Measurements from ENCODE around the gene C1RL. TPM values are rescaled to one million over a fixed set of nuclear protein-coding genes. Genes with fewer than 3 reads are reported as not detected.

Gene C1RL
- total RNA-seq, 1 experiment from 2014 or later = 2.4 TPM

DNA sequence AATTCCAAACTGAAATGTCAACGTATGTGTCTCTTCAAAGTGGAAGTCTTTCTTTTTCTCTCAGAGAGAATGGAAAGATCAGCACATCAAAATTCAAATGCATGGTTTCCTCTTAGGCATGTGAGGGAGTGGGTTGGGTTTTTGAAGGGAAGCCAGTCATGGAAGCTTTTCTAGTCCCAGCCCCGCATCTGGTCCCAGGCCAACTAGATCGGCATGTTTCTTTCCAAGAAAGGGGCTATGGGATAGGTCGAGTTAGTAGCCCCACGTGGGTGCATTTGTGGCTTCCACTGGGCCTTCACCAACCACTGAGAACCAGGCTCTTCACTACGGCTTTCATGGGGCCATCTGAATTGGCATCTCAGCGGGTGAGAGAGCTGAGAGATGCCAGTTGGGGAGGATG is 41.9 kb downstream of the C1RL start:
- Histone ChIP-seq H3K4me1 (ENCODE audit: insufficient read depth, low read length, poor library complexity, severe bottlenecking) (no peaks in the 10 kb centered on the region), H3K4me3 (ENCODE audit: low read depth, low read length, poor library complexity, severe bottlenecking) (no peak overlapping the region), H3K9me3 (ENCODE audit: low read depth, low read length, poor library complexity, severe bottlenecking) (no peaks in the 10 kb centered on the region), H3K27me3 (replicated peaks; ENCODE audit: insufficient read depth, low read depth, low read length, poor library complexity) (no peaks in the 10 kb centered on the region), H3K36me3 (ENCODE audit: insufficient read depth, low read length, poor library complexity, severe bottlenecking) (no peaks in the 10 kb centered on the region), H3K27ac (ENCODE audit: low read depth, low read length, poor library complexity, severe bottlenecking) (no peak overlapping the region)
- DNase-seq (ENCODE audit: low spot score) = no peak
- TF ChIP-seq, protein P1, sequence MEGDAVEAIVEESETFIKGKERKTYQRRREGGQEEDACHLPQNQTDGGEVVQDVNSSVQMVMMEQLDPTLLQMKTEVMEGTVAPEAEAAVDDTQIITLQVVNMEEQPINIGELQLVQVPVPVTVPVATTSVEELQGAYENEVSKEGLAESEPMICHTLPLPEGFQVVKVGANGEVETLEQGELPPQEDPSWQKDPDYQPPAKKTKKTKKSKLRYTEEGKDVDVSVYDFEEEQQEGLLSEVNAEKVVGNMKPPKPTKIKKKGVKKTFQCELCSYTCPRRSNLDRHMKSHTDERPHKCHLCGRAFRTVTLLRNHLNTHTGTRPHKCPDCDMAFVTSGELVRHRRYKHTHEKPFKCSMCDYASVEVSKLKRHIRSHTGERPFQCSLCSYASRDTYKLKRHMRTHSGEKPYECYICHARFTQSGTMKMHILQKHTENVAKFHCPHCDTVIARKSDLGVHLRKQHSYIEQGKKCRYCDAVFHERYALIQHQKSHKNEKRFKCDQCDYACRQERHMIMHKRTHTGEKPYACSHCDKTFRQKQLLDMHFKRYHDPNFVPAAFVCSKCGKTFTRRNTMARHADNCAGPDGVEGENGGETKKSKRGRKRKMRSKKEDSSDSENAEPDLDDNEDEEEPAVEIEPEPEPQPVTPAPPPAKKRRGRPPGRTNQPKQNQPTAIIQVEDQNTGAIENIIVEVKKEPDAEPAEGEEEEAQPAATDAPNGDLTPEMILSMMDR (conservative IDR thresholded peaks at IDR 0.05; ENCODE audit: low read depth, low read length) = no peak
- TF ChIP-seq EZH2 (IDR thresholded peaks at IDR 0.05; ENCODE audit: borderline replicate concordance, low read depth, low read length, poor library complexity, severe bottlenecking) = no peak
- CTCF ChIA-PET = no interaction called here
- POLR2A ChIA-PET (ENCODE audit: low non-redundant PET) = no interaction called here
- intact Hi-C loops (cut with micrococcal nuclease; ENCODE audit: unreplicated experiment) = no loop called here
- BruUV-seq (replicated peaks) = no TSS peak

DNA sequence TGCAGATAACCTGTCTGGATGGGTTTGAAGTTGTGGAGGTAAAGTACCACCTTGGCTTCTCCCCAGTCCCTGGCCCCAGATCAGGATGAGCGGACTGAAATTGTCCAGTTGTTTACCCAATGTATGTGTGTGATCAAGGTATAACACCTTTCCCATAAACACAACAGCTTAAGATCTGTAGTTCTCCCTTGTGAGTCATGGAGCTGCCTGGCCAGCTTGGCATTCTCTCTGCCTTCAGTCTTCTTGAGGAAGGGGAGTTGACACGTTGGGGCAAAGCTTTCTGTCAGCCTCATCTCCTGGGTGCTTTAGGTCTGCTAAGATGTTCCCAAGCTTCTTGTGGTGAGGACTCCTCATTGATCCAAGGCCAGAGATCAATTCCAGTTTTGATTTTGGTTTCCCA is 42.4 kb downstream of the C1RL start:
- BruUV-seq (replicated peaks) = no TSS peak
- no peaks in the 10 kb centered on the region for H3K4me1 ChIP-seq (ENCODE audit: insufficient read depth, low read length, poor library complexity, severe bottlenecking)
- no peaks in the 10 kb centered on the region for H3K36me3 ChIP-seq (ENCODE audit: insufficient read depth, low read length, poor library complexity, severe bottlenecking)
- TF ChIP-seq, protein P1 (conservative IDR thresholded peaks at IDR 0.05; ENCODE audit: low read depth, low read length) = no peak
- no peak for TF ChIP-seq EZH2 (IDR thresholded peaks at IDR 0.05; ENCODE audit: borderline replicate concordance, low read depth, low read length, poor library complexity, severe bottlenecking)
- intact Hi-C loops (cut with micrococcal nuclease; ENCODE audit: unreplicated experiment) = no loop called here
- DNase-seq (ENCODE audit: low spot score) = no peak
- H3K9me3 ChIP-seq (ENCODE audit: low read depth, low read length, poor library complexity, severe bottlenecking) = no peaks in the 10 kb centered on the region
- ChIA-PET POLR2A (ENCODE audit: low non-redundant PET) (no interaction called here), CTCF (no interaction called here)
- no peak overlapping the region for H3K27ac ChIP-seq (ENCODE audit: low read depth, low read length, poor library complexity, severe bottlenecking)
- H3K27me3 ChIP-seq (replicated peaks; ENCODE audit: insufficient read depth, low read depth, low read length, poor library complexity) = no peaks in the 10 kb centered on the region
- no peak overlapping the region for H3K4me3 ChIP-seq (ENCODE audit: low read depth, low read length, poor library complexity, severe bottlenecking)

DNA sequence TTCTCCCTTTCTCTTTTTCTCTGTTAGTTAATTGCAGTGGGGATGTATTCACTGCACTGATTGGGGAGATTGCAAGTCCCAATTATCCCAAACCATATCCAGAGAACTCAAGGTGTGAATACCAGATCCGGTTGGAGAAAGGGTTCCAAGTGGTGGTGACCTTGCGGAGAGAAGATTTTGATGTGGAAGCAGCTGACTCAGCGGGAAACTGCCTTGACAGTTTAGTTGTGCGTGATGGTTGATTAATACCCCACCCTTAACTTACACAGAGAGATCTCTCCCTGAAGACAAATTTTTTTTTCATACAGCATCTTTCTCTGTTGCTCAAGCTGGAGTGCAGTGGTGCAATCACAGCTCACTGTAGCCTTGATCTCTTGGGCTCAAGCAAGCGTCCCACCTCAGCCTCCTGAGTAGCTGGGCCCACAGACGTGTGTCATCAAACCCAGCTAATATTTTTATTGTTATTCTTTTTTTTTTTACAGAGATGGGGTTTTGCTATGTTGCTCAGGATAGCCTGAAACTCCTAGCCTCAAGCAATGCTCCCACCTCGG is 43.9 kb downstream of the C1RL start:
- Histone ChIP-seq H3K27ac (ENCODE audit: low read depth, low read length, poor library complexity, severe bottlenecking) (no peak overlapping the region), H3K27me3 (replicated peaks; ENCODE audit: insufficient read depth, low read depth, low read length, poor library complexity) (no peaks in the 10 kb centered on the region), H3K4me1 (ENCODE audit: insufficient read depth, low read length, poor library complexity, severe bottlenecking) (no peaks in the 10 kb centered on the region), H3K4me3 (ENCODE audit: low read depth, low read length, poor library complexity, severe bottlenecking) (no peak overlapping the region), H3K9me3 (ENCODE audit: low read depth, low read length, poor library complexity, severe bottlenecking) (no peaks in the 10 kb centered on the region), H3K36me3 (ENCODE audit: insufficient read depth, low read length, poor library complexity, severe bottlenecking) (no peaks in the 10 kb centered on the region)
- intact Hi-C loops (cut with micrococcal nuclease; ENCODE audit: unreplicated experiment) = no loop called here
- POLR2A ChIA-PET (ENCODE audit: low non-redundant PET) = no interaction called here
- BruUV-seq (replicated peaks) = no TSS peak
- DNase-seq (ENCODE audit: low spot score) = no peak
- TF ChIP-seq, protein P1 (conservative IDR thresholded peaks at IDR 0.05; ENCODE audit: low read depth, low read length) = no peak
- no peak for TF ChIP-seq EZH2 (IDR thresholded peaks at IDR 0.05; ENCODE audit: borderline replicate concordance, low read depth, low read length, poor library complexity, severe bottlenecking)
- CTCF ChIA-PET = no interaction called here

Data from A673 (cell line).